ENCODE measurements around the gene DIP2B. TPM values are rescaled to one million over a fixed set of nuclear protein-coding genes. Genes with fewer than 3 reads are reported as not detected.

DIP2B gene
- total RNA-seq, 1 donor from 2014 or later = 28.9 TPM

DNA sequence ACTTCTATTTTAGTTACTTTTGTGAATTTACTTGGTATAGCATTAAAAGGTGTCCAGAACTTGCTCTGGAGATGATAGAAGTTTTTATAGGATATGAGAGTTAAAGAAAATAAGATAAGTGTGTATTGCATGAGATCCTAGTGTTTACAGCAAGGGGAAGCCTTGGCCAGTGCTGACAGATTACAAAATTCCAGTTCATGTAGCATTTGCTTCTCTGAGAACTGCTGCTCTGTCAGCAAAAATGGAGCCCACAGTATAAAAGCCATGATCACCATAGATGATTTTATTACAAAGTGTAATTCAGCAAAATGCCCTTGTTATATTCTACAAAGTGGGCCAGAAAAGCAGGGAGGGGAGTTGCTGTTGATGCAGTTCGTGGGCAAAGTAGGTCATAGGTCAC, 219.1 kb downstream of the DIP2B start:
- DNase-seq (ENCODE audit: extremely low spot score, unreplicated experiment) = no peak
- H3K4me3 Mint-ChIP-seq (ENCODE audit: unreplicated experiment) = no peak overlapping the region
- no peaks in the 10 kb centered on the region for H3K4me1 Mint-ChIP-seq (ENCODE audit: unreplicated experiment)
- H3K9me3 Mint-ChIP-seq (ENCODE audit: unreplicated experiment) = no peaks in the 10 kb centered on the region
- no peak overlapping the region for H3K27ac Mint-ChIP-seq (ENCODE audit: unreplicated experiment)
- no peaks in the 10 kb centered on the region for H3K27me3 Mint-ChIP-seq (ENCODE audit: unreplicated experiment)
- H3K36me3 Mint-ChIP-seq (ENCODE audit: unreplicated experiment) = peaks cover 45% of the 10 kb centered on the region
- TF ChIP-seq, protein P1, sequence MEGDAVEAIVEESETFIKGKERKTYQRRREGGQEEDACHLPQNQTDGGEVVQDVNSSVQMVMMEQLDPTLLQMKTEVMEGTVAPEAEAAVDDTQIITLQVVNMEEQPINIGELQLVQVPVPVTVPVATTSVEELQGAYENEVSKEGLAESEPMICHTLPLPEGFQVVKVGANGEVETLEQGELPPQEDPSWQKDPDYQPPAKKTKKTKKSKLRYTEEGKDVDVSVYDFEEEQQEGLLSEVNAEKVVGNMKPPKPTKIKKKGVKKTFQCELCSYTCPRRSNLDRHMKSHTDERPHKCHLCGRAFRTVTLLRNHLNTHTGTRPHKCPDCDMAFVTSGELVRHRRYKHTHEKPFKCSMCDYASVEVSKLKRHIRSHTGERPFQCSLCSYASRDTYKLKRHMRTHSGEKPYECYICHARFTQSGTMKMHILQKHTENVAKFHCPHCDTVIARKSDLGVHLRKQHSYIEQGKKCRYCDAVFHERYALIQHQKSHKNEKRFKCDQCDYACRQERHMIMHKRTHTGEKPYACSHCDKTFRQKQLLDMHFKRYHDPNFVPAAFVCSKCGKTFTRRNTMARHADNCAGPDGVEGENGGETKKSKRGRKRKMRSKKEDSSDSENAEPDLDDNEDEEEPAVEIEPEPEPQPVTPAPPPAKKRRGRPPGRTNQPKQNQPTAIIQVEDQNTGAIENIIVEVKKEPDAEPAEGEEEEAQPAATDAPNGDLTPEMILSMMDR (IDR thresholded peaks at IDR 0.05) = no peak

DNA sequence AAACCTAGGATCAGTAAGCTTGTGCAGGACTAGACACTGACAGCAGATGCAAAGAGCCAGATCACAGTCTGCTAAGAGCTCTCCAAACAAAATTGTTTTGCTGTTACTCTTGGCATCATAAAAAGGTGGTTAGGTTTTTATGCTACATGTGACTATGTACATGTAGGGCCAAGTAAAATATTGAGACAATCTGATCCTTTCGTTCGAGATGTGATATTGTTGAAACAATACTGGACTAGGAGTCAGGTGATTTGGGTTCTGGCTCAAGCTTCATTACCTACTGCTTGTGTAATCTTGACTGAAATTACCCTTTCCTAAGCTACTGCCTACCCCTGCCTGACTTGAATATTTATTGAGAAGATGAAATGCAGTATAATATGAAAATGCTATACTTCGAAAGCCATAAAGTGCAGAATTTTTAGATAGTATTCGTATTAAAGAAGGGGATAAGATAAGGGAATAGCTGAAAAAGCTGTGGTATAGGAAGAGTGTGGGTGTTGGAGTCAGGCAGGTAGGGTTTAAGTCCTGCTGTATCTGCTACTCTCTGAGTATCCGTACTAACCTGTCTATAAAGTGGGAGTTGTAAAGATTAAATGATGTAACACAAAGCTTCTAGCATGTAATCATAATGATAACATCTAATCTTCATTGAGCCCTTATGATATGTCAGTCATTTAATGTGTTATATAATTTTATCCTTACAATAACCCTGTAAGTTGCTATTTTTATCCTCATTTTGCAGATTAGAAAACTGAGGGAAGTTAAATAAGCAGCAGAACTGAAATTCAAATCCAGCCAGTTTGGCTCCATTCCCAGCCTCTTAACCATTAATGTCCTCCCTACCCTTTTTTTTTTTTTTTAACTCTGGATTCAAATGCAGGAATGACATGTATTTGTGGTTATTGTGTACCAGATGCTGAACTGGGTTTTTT, 220.5 kb downstream of the DIP2B start:
- Mint-ChIP-seq H3K9me3 (ENCODE audit: unreplicated experiment) (no peaks in the 10 kb centered on the region), H3K36me3 (ENCODE audit: unreplicated experiment) (peaks cover 49% of the 10 kb centered on the region), H3K27me3 (ENCODE audit: unreplicated experiment) (no peaks in the 10 kb centered on the region), H3K27ac (ENCODE audit: unreplicated experiment) (no peak overlapping the region), H3K4me1 (ENCODE audit: unreplicated experiment) (no peaks in the 10 kb centered on the region), H3K4me3 (ENCODE audit: unreplicated experiment) (no peak overlapping the region)
- TF ChIP-seq, protein P1 (IDR thresholded peaks at IDR 0.05) = no peak
- DNase-seq (ENCODE audit: extremely low spot score, unreplicated experiment) = no peak

DNA sequence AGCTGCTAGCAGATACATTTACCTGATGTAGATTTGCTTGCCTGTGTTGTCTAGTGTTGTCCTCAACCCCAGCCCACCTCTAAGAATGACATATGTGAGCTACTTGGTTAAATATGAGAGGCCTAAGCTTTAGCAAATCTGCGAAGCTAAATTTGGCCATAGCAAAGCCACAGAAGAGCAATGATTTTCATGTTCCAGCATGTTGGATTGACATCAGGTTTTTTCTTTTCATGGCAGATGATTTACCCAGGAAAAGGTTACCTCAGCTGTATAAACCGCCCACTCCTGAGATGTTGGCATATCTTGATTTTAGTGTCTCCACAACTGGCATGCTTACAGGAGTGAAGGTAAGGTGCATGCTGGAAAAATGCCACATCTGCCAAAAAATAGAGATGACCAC, 222.7 kb downstream of the DIP2B start:
- peaks cover 52% of the 10 kb centered on the region for H3K36me3 Mint-ChIP-seq (ENCODE audit: unreplicated experiment)
- no peaks in the 10 kb centered on the region for H3K27me3 Mint-ChIP-seq (ENCODE audit: unreplicated experiment)
- no peaks in the 10 kb centered on the region for H3K9me3 Mint-ChIP-seq (ENCODE audit: unreplicated experiment)
- TF ChIP-seq, protein P1 (IDR thresholded peaks at IDR 0.05) = no peak
- H3K4me1 Mint-ChIP-seq (ENCODE audit: unreplicated experiment) = no peaks in the 10 kb centered on the region
- no peak overlapping the region for H3K27ac Mint-ChIP-seq (ENCODE audit: unreplicated experiment)
- no peak overlapping the region for H3K4me3 Mint-ChIP-seq (ENCODE audit: unreplicated experiment)
- DNase-seq (ENCODE audit: extremely low spot score, unreplicated experiment) = no peak

DNA sequence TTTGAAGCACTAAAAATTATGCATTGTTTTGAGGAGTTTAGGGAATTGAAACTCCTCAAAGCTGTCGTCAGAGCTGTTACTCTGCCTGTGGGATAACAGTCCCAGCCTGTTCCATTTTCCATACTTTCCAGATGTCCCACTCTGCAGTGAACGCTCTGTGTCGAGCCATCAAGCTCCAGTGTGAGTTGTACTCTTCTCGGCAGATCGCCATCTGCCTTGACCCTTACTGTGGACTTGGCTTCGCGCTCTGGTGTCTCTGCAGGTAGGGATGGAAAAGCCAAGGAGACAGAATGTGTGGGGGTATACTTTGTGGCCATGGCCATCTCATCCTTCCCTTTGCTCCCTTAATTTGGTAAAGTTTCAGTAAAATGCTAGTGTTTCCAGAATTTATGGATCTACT, 223.6 kb downstream of the DIP2B start:
- no peak overlapping the region for H3K4me3 Mint-ChIP-seq (ENCODE audit: unreplicated experiment)
- TF ChIP-seq, protein P1 (IDR thresholded peaks at IDR 0.05) = no peak
- H3K36me3 Mint-ChIP-seq (ENCODE audit: unreplicated experiment) = peaks cover 49% of the 10 kb centered on the region
- no peaks in the 10 kb centered on the region for H3K27me3 Mint-ChIP-seq (ENCODE audit: unreplicated experiment)
- no peaks in the 10 kb centered on the region for H3K9me3 Mint-ChIP-seq (ENCODE audit: unreplicated experiment)
- DNase-seq (ENCODE audit: extremely low spot score, unreplicated experiment) = no peak
- no peak overlapping the region for H3K27ac Mint-ChIP-seq (ENCODE audit: unreplicated experiment)
- no peaks in the 10 kb centered on the region for H3K4me1 Mint-ChIP-seq (ENCODE audit: unreplicated experiment)

DNA sequence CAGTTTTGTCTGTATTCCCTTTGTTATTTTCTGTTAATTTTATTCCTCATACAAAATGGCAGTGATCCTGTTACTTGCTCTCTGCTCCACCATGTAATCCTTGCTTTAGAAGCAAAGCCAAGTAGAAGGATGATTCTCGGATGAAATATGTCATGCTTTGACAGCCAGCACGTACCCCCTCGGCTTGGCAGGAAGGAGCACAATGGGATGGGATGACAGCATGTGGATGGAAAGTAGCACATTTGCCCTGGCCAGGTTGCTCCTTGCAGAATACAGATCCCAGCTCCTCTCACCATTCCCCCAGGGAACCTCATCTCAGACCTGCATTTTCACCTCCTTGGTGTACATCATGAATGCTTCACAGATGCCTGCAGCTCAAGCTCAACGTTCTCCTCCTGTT, 224.1 kb downstream of the DIP2B start:
- no peak for DNase-seq (ENCODE audit: extremely low spot score, unreplicated experiment)
- H3K4me3 Mint-ChIP-seq (ENCODE audit: unreplicated experiment) = no peak overlapping the region
- H3K27ac Mint-ChIP-seq (ENCODE audit: unreplicated experiment) = no peak overlapping the region
- H3K9me3 Mint-ChIP-seq (ENCODE audit: unreplicated experiment) = no peaks in the 10 kb centered on the region
- no peaks in the 10 kb centered on the region for H3K27me3 Mint-ChIP-seq (ENCODE audit: unreplicated experiment)
- H3K36me3 Mint-ChIP-seq (ENCODE audit: unreplicated experiment) = peaks cover 47% of the 10 kb centered on the region
- H3K4me1 Mint-ChIP-seq (ENCODE audit: unreplicated experiment) = no peaks in the 10 kb centered on the region
- TF ChIP-seq, protein P1 (IDR thresholded peaks at IDR 0.05) = no peak

Data from osteocyte (in vitro differentiated cells).